ENCODE data around the gene GOLGA3.
"Not testable (repeated sequence)": the region's sequence is repeated elsewhere in the genome, so short reads cannot be mapped to it uniquely, and the experiment has no call there.

GOLGA3 gene

GRCh38 chr12:132842449-132843045 is 13.9 kb upstream of the GOLGA3 start:
- DNase-seq (ENCODE audit: low read depth, low spot score), result no peak

DNA sequence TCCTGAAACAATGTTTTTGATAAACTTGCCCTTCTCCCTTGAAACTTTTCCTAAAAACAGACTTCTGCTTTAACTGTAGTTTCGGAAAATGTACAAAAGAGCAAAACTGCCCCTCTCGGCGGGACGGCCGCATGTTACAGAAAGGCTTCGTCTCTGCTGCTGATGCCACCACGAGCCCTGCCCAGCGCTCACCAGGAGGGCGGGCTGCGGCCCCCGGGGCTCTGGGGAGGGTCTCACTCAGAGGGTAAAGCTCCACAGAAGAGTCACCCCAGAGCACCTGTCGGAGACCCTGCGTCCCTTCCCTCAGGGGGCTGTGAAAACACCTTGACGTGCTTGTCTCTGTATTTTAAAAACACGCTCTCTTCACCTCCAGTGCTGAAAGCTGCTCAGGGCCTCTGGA is 12.5 kb upstream of the GOLGA3 start:
- no peak for DNase-seq (ENCODE audit: low read depth, low spot score)

GRCh38 chr12:132840536-132840935 is 11.9 kb upstream of the GOLGA3 start:
- DNase-seq (ENCODE audit: low read depth, low spot score), result no peak

DNA sequence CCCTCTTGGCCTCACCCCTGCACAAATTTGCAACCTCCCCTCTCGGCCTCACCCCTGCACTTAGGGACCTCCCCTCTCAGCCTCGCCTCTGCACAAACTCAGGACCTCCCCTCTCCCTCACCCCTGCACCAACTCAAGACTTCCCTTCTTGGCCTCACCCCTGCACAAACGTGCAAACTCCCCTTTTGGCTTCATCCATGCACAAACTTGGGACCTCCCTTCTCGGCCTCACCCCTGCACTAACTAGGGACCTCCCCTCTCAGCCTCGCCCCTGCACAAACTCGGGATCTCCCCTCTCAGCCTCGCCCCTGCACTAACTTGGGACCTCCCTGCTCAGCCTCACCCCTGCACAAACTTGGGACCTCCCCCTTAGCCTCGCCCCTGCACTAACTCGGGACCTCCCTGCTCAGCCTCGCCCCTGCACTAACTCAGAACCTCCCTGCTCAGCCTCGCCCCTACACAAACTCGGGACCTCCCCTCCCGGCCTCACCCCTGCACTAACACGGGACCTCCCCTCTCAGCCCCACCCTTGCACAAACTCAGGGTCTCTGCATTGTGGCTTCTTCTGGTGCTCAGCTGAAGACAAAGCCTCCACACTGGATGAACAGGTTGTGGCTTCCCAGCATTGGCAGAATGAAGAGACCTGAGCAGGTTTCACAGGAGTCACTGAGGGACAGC is 11.0 kb upstream of the GOLGA3 start:
- no peak for DNase-seq (ENCODE audit: low read depth, low spot score)

- no peak for DNase-seq (ENCODE audit: low read depth, low spot score)
Observed at GRCh38 chr12:132838410-132839080, 9.9 kb upstream of the GOLGA3 start.

- DNase-seq (ENCODE audit: low read depth, low spot score), result no peak
Observed at GRCh38 chr12:132837693-132838409, 9.2 kb upstream of the GOLGA3 start.

DNA sequence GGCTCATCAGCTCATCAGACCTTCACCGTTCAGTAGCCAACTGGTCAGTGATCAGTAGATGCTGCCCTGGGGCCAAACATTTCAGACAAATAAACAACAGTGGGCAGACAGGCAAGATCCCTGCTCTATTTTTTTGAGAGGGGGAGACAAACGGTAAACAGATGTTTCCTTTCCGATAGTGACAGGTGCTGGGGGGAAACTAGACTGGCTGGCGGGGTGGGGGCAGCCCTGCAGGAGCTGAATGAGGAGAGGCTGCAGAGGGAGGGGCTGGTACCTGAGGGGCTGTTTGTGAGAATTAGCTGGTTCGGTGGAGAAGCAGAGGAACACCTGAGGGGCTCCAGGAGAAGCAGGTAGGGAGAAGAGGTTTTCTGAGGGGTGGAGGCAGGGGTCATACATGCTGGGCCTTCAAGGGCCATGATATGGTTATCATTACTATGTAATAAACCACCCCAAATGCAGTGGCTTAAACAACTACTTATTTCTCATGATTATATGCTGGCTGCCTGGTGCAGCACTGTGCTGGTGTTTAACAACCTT is 8.2 kb upstream of the GOLGA3 start:
- no peak for DNase-seq (ENCODE audit: low read depth, low spot score)

DNA sequence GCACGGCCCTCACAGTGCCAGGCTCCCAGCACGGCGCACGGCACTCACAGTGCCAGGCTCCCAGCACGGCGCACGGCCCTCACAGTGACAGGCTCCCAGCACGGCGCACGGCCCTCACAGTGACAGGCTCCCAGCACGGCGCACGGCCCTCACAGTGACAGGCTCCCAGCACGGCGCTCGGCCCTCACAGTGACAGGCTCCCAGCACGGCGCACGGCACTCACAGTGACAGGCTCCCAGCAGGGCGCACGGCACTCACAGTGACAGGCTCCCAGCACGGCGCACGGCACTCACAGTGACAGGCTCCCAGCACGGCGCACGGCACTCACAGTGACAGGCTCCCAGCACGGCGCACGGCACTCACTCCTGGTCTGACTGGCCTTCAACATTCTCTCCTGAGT is 7.6 kb upstream of the GOLGA3 start:
- not testable (repeated sequence) for DNase-seq (ENCODE audit: low read depth, low spot score)

DNA sequence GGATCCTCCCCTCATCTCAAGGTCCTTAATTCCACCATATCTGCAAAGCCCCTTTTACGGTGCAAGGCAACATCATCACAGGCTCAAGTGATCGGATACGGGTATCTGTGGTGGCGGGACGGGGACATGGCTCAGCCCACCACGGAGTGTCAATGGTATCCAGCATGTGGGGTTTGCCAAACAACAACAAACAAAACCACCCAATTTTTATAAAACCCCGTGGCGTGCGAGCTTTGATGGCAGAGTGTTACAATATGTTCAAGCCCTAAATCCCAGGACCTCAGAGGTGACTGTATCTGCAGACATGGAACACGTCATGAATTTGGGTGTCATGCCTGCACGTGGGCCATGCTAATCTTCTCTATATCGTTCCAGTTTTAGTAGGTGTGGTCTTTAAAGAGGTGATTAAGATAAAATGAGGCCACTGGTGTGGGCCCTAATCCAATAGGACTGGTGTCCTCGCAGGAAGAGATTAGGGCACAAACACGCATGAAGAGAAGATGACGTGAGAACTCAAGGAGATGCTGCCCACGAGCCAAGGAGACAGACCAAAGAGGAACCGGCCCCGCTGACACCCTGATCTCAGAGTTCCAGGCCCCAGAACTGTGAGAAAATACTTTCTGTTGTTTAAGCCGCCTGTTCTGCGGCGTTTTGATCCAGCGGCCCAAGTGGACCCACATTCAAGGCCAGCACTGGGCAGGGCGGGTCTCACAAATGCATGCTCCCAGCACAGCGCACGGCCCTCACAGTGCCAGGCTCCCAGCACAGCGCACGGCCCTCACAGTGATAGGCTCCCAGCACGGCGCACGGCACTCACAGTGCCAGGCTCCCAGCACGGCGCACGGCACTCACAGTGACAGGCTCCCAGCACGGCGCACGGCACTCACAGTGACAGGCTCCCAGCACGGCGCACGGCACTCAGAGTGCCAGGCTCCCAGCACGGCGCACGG is 6.7 kb upstream of the GOLGA3 start:
- DNase-seq (ENCODE audit: low read depth, low spot score), result no peak

- no peak for DNase-seq (ENCODE audit: low read depth, low spot score)
Observed at GRCh38 chr12:132834181-132834711, 5.6 kb upstream of the GOLGA3 start.

DNA sequence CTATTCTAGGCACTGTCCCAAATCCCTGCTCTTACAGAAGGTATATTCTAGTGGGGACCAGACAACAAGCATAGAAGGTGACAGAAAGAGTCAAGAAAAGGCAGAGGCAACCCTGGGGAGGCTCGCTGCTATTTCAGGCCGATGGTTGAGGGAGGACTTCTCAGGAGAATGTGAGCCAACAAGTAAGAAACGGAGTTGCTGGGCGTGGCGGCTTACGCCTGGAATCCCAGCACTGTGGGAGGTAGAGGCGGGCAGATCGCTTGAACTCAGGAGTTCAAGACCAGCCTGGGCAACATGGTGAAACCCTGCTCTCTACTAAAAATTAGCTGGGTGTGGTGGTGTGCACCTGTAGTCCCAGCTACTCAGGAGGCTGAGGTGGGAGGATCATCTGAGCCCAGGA is 4.7 kb upstream of the GOLGA3 start:
- DNase-seq (ENCODE audit: low read depth, low spot score), result no peak

GRCh38 chr12:132831771-132832170 is 3.1 kb upstream of the GOLGA3 start:
- DNase-seq (ENCODE audit: low read depth, low spot score), result no peak

DNA sequence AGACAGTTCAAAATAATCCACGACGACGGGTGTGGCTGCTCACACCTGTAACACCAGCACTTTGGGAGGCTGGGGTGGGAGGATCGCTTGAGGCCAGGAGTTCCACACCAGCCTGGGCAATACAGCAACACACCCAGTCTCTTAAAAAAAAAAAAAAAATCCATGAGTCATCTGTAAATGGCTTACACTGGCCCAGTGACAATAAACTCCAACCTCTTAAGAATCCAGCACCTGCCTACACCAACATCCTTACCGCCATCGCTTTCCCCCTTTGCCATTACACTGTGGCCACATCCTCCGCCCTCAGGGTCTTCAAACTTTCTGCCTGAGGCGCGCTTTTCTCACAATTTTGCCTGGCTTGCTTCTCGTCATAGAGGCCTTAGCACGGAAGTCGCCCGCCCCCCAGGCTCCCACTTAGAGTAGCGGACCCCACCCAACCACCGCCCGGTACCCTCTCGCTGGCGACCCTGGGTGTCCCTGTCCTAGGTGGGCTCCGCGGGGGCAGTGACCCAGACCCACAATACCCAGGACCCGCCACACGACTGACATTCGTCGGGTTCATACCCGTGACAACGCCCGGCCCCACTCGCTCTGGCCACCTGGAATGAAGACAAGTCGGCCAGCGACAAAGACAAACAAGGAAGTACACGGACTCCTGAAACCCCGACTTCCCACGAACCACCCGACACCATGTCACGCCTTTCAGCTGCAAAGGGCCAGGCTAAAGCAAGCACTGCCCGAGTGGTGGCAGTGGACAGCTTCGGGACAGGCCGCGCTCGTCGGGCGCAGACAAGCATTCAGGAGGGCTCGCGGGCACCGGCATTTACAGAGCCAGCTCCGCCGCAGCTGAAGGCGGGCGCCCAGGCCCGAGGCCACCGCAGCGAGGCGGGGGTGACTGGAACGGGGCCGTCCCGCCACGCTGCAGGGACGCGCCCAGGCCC is 636 bp downstream of the GOLGA3 start:
- peak; percentile 40 for DNase-seq (ENCODE audit: low read depth, low spot score)

DNA sequence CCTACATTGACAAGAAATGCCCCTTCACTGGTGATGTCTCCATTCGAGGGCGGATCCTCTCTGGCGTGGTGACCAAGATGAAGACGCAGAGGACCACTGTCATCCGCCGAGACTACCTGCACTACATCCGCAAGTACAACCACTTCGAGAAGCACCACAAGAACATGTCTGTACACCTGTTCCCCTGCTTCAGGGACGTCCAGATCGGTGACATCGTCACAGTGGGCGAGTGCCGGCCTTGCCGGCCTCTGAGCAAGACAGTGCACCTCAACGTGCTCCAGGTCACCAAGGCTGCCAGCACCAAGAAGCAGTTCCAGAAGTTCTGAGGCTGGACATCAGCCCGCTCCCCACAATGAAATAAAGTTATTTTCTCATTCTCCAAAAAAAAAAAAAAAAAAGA is 2.8 kb downstream of the GOLGA3 start:
- no peak for DNase-seq (ENCODE audit: low read depth, low spot score)

DNA sequence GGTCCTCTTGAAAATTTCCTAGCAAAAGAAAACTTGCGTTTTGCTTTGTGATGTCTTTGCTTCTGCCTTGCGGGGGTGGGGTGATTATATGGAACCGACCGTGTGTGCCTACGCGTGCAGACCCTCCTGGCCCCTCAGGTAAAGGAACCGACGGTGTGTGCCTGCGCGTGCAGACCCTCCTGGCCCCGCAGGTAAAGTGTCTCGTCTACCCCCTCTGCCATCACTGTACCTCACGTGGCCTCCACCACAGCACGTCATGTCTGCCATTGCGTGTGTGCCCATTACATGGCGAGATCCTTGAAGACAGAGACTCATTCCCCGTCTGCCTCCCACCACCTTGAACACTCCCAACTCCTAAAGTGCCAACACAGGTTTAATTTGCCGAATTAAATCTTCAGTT is 3.6 kb downstream of the GOLGA3 start:
- DNase-seq (ENCODE audit: low read depth, low spot score), result no peak

DNA sequence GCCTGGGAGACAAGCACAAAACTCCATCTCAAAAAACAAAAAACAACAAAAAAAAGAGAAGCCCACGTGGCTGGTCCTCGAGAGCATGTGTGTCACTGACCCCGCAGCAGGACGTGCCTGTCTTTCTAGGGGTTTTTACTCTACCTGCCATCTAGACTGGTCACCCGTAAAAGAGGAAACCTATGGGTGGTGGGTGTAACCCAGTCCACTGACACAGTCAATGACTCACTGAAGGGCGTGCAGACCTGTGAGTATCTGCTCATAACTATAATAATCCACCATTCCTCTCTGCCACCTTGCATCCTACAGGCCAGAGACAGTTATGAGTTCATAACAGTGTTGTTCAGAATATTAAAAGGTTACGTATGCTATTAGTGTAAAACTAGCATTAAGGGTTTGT is 4.6 kb downstream of the GOLGA3 start:
- no peak for DNase-seq (ENCODE audit: low read depth, low spot score)

DNA sequence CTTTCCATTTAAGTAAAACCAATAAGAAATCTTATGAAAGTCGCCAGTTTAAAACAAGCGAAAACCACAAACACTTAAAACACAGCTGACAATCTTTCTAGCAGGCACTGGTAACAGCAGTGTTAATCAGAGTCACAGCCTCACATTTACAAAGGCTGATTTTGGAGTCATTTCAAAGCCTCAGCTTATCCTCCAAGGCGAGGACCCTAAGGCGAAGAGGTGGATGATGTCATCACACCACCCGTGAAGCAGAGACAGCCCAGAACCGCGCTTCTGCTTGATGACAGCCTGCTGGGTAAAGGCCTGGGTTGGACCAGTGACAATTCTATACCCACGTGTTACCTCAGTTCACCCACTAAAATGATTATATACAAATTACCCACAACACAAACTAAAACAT is 10.1 kb downstream of the GOLGA3 start:
- no peak for DNase-seq (ENCODE audit: low read depth, low spot score)

- no peak for DNase-seq (ENCODE audit: low read depth, low spot score)
Observed at GRCh38 chr12:132814232-132814631, 14.4 kb downstream of the GOLGA3 start.

GRCh38 chr12:132813443-132813842 is 15.2 kb downstream of the GOLGA3 start:
- DNase-seq (ENCODE audit: low read depth, low spot score), result no peak

Data from ELF-1 (cell line).